B cell (primary cell): Measurements from ENCODE around the gene HTT. TPM values are rescaled to one million over a fixed set of nuclear protein-coding genes. Genes with fewer than 3 reads are reported as not detected.

ENCODE experiments used
- ATAC-seq: fragments of 200-7000 bp; cut with Tn5 transposase; one replicate; pipeline ENCODE4 v1.10.0; 2021; ENCODE audit warnings: low read depth, mild to moderate bottlenecking, moderate number of reproducible peaks, moderate library complexity
- CTCF ChIA-PET: fragments of 350-600 bp; sonication (Branson Sonifier 250); formaldehyde crosslinking; loops from one replicate; lab custom pipeline; 2021; ENCODE audit warnings: antibody characterized with exemption, inconsistent platforms; lab: Charles Lee
- POLR2A ChIA-PET: fragments of 350-600 bp; sonication (Branson Sonifier 250); formaldehyde crosslinking; loops from one replicate; lab custom pipeline; 2021; ENCODE audit warnings: antibody characterized with exemption; lab: Charles Lee
- DNase-seq: peaks from one replicate; pipeline ENCODE4 v3.0.0; 2013
- H2AFZ ChIP-seq: 2 replicates; pipeline ENCODE4 v1.6.1; 2012; ENCODE audit warnings: mild to moderate bottlenecking, low read depth, low read length; ENCODE audit not compliant: insufficient read depth, poor library complexity, severe bottlenecking
- H3K27ac ChIP-seq, 2 donors: 1 replicate in 1 of 2; 2 replicates in 1 of 2; pipeline ENCODE4 v1.5.1; 2012 to 2013; ENCODE audit warnings: low read length in 2 of 2, mild to moderate bottlenecking in 2 of 2, moderate library complexity in 1 of 2
- H3K27me3 ChIP-seq, 4 experiments: fragments of 200-600 bp in 1 of 4; sonication (generic) in 1 of 4; replicated peaks in 1 of 4; 1 replicate in 2 of 4; 2 replicates in 2 of 4; pipeline versions ENCODE4 v1.6.1 to v1.7.0; 2013 to 2016; ENCODE audit warnings: low read length in 3 of 4, mild to moderate bottlenecking in 2 of 4, mixed read lengths in 1 of 4, moderate library complexity in 1 of 4; ENCODE audit not compliant: insufficient read depth in 4 of 4, control insufficient read depth in 3 of 4; ENCODE audit errors: control extremely low read depth in 1 of 4
- H3K36me3 ChIP-seq, 2 experiments: replicated peaks in 1 of 2; 1 replicate in 1 of 2; 2 replicates in 1 of 2; pipeline versions ENCODE4 v1.6.1 to v1.7.1; 2013; ENCODE audit warnings: low read length in 1 of 2; ENCODE audit not compliant: insufficient read depth in 2 of 2, control insufficient read depth in 1 of 2; ENCODE audit errors: control extremely low read depth in 1 of 2, extremely low read depth in 1 of 2
- H3K4me1 ChIP-seq, 2 donors: fragments of 200-600 bp in 1 of 2; sonication (generic) in 1 of 2; 1 replicate in 1 of 2; 2 replicates in 1 of 2; pipeline versions ENCODE4 v1.5.1 to v1.6.1; 2013 to 2017; ENCODE audit warnings: low read length in 2 of 2; ENCODE audit not compliant: control insufficient read depth in 2 of 2, insufficient read depth in 2 of 2
- H3K4me2 ChIP-seq: replicated peaks from 2 replicates; pipeline ENCODE3; 2012; ENCODE audit warnings: mild to moderate bottlenecking, low read depth, low read length; ENCODE audit not compliant: poor library complexity, severe bottlenecking
- H3K4me3 ChIP-seq, 5 experiments: fragments of 200-600 bp in 1 of 5; sonication (generic) in 1 of 5; 1 replicate in 3 of 5; 2 replicates in 2 of 5; pipeline versions ENCODE4 v1.5.1 to v1.7.0; 2011 to 2016; ENCODE audit warnings: low read length in 4 of 5, mild to moderate bottlenecking in 4 of 5, low read depth in 2 of 5, control low read depth in 1 of 5, moderate library complexity in 1 of 5; ENCODE audit not compliant: insufficient read depth in 1 of 5; ENCODE audit errors: control extremely low read depth in 1 of 5, extremely low read depth in 1 of 5
- H3K79me2 ChIP-seq: fragments of 200-600 bp; sonication (generic); one replicate; pipeline ENCODE4 v1.6.0; 2016; ENCODE audit warnings: low read length; ENCODE audit not compliant: control insufficient read depth, insufficient read depth
- H3K9ac ChIP-seq: fragments of 200-600 bp; sonication (generic); 2 replicates; pipeline ENCODE4 v1.6.1; 2017; ENCODE audit warnings: mild to moderate bottlenecking, low read length, moderate library complexity
- H3K9me3 ChIP-seq, 3 donors: one replicate each; pipeline versions ENCODE4 v1.6.1 to v1.7.1; 2013; ENCODE audit warnings: low read length in 2 of 3; ENCODE audit not compliant: control insufficient read depth in 2 of 3, insufficient read depth in 1 of 3; ENCODE audit errors: control extremely low read depth in 1 of 3
- H4K20me1 ChIP-seq: 2 replicates; pipeline ENCODE4 v1.6.0; 2012; ENCODE audit warnings: mild to moderate bottlenecking, low read length; ENCODE audit not compliant: insufficient read depth, control insufficient read depth, poor library complexity, severe bottlenecking
- H3K27ac Mint-ChIP-seq: one replicate; pipeline ENCODE4 v1.8.0; 2021; ENCODE audit warnings: mixed read lengths
- H3K27me3 Mint-ChIP-seq: one replicate; pipeline ENCODE4 v1.8.0; 2021; ENCODE audit warnings: mixed read lengths
- H3K4me1 Mint-ChIP-seq: one replicate; pipeline ENCODE4 v1.8.0; 2021; ENCODE audit warnings: mixed read lengths
- H3K4me3 Mint-ChIP-seq: one replicate; pipeline ENCODE4 v1.8.0; 2021; ENCODE audit warnings: mixed read lengths
- H3K9me3 Mint-ChIP-seq: one replicate; pipeline ENCODE4 v1.8.0; 2022; ENCODE audit warnings: mixed read lengths; ENCODE audit not compliant: insufficient read depth
- EZH2 ChIP-seq: IDR thresholded peaks from 2 replicates; pipeline ENCODE4 v1.6.1; 2012; ENCODE audit warnings: borderline replicate concordance, low read depth, mild to moderate bottlenecking, moderate library complexity, low read length; ENCODE audit not compliant: insufficient read depth, poor library complexity, severe bottlenecking
- WGBS: methylation state at CpG from one replicate; pipeline ENCODE4 v1.1.5; 2013; ENCODE audit warnings: missing lambda C conversion rate; ENCODE audit not compliant: insufficient coverage; 5-methylcytosine and 5-hydroxymethylcytosine counted together
- intact Hi-C: fragments of 100-400 bp; cut with micrococcal nuclease; formaldehyde crosslinking; loops from one replicate; pipeline ENCODE4 v1.10.0; 2022
- polyA plus RNA-seq: library from polyadenylated mRNA; depleted of rRNA; stranded (reverse); fragments of >200 nt; gene quantifications from 2 replicates; pipeline ENCODE4 v1.2.3, GENCODE V29; 2012
- total RNA-seq, 2 donors: library from RNA; stranded (reverse); fragments of 120-200 nt in 1 of 2; gene quantifications; 1 replicate in 1 of 2; 2 replicates in 1 of 2; pipeline versions ENCODE4 v1.2.3 to v1.2.4, GENCODE V29; 2013 to 2022
- TF ChIP-seq, protein P1 (sequence below): fragments of 200-600 bp; IDR thresholded peaks from one replicate; pipeline ENCODE4 v1.8.0; 2022; ENCODE audit warnings: antibody characterized with exemption, mild to moderate bottlenecking

The HTT gene
- total and polyA plus RNA-seq, 2 donors (not counting 1 experiment from before 2014, with no cell fraction given) = 52.8 to 195 TPM

GRCh38 chr4:3179126-3179706 is 104.7 kb downstream of the HTT start:
- H3K27ac Mint-ChIP-seq = no peak overlapping the region
- intact Hi-C loops = no loop called here

GRCh38 chr4:3183008-3183407 is 108.5 kb downstream of the HTT start:
- intact Hi-C loops = no loop called here
- no peak overlapping the region for H3K4me3 ChIP-seq
- H3K9ac ChIP-seq = no peak overlapping the region
- H3K9me3 ChIP-seq = no peaks in the 10 kb centered on the region
- no peak overlapping the region for H3K4me2 ChIP-seq
- no peak overlapping the region for H3K27ac Mint-ChIP-seq
- no peak overlapping the region for H2AFZ ChIP-seq
- no peaks in the 10 kb centered on the region for H4K20me1 ChIP-seq
- peaks cover 5% of the 10 kb centered on the region for H3K4me1 Mint-ChIP-seq
- H3K27me3 Mint-ChIP-seq = no peaks in the 10 kb centered on the region
- no peaks in the 10 kb centered on the region for H3K4me1 ChIP-seq
- WGBS = 65% methylated on average over 2 of the region's 4 CpGs
- ATAC-seq = no peak
- no peaks in the 10 kb centered on the region for H3K79me2 ChIP-seq
- H3K36me3 ChIP-seq = peaks cover 4 to 87% of the 10 kb centered on the region in 2 experiments
- H3K27me3 ChIP-seq = no peaks in the 10 kb centered on the region
- no peaks in the 10 kb centered on the region for H3K9me3 Mint-ChIP-seq
- H3K27ac ChIP-seq = no peak overlapping the region
- POLR2A ChIA-PET = no interaction called here
- CTCF ChIA-PET = no interaction called here
- no peak overlapping the region for H3K4me3 Mint-ChIP-seq
- DNase-seq = no peak
- TF ChIP-seq, protein P1, sequence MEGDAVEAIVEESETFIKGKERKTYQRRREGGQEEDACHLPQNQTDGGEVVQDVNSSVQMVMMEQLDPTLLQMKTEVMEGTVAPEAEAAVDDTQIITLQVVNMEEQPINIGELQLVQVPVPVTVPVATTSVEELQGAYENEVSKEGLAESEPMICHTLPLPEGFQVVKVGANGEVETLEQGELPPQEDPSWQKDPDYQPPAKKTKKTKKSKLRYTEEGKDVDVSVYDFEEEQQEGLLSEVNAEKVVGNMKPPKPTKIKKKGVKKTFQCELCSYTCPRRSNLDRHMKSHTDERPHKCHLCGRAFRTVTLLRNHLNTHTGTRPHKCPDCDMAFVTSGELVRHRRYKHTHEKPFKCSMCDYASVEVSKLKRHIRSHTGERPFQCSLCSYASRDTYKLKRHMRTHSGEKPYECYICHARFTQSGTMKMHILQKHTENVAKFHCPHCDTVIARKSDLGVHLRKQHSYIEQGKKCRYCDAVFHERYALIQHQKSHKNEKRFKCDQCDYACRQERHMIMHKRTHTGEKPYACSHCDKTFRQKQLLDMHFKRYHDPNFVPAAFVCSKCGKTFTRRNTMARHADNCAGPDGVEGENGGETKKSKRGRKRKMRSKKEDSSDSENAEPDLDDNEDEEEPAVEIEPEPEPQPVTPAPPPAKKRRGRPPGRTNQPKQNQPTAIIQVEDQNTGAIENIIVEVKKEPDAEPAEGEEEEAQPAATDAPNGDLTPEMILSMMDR = no peak
- TF ChIP-seq EZH2 = no peak

More at GRCh38 chr4:3179126-3179706, 104.7 kb downstream of the HTT start:
- TF ChIP-seq, protein P1 = no peak
- TF ChIP-seq EZH2 = no peak
- Histone ChIP-seq H4K20me1 (no peaks in the 10 kb centered on the region), H3K79me2 (no peaks in the 10 kb centered on the region), H3K4me3 (no peak overlapping the region), H3K9me3 (no peaks in the 10 kb centered on the region), H3K4me1 (no peaks in the 10 kb centered on the region), H3K36me3 (peaks cover 4 to 93% of the 10 kb centered on the region in 2 experiments), H3K27me3 (no peaks in the 10 kb centered on the region), H2AFZ (no peak overlapping the region), H3K4me2 (no peak overlapping the region), H3K9ac (no peak overlapping the region), H3K27ac (no peak overlapping the region)
- H3K4me1 Mint-ChIP-seq = peaks cover 2% of the 10 kb centered on the region
- 97% methylated on average over 12 of the region's 12 CpGs for WGBS
- H3K4me3 Mint-ChIP-seq = no peak overlapping the region
- ChIA-PET CTCF (interaction anchor here (1.8 kb wide), 1 partner anchor 14 kb away, joined by 4 read pairs; no protein-coding TSS in a partner anchor), POLR2A (no interaction called here)
- H3K27me3 Mint-ChIP-seq = no peaks in the 10 kb centered on the region
- no peak for DNase-seq
- no peaks in the 10 kb centered on the region for H3K9me3 Mint-ChIP-seq
- ATAC-seq = no peak
